Vagina (tissue), 2 donors: ENCODE results near the gene KCNQ2.

Experiments used
- POLR2A ChIP-seq, 2 donors: fragments of 450-650 bp; IDR thresholded peaks; one replicate each; pipeline ENCODE4 v1.6.1; 2017; ENCODE audit warnings: antibody characterized with exemption in 2 of 2, mild to moderate bottlenecking in 2 of 2, moderate library complexity in 2 of 2
- POLR2AphosphoS5 ChIP-seq, 2 donors: sonication (generic); formaldehyde crosslinking; IDR thresholded peaks; one replicate each; pipeline ENCODE4 v1.9.0; 2017; ENCODE audit warnings: antibody characterized with exemption in 2 of 2, mild to moderate bottlenecking in 2 of 2, low read depth in 1 of 2; ENCODE audit not compliant: insufficient read depth in 1 of 2

- TF ChIP-seq POLR2A (IDR thresholded peaks at IDR 0.05) (no peak), POLR2AphosphoS5 (IDR thresholded peaks at IDR 0.05; ENCODE audit: insufficient read depth in 1 of 2, low read depth in 1 of 2) (no peak)
These were observed 121.7 kb downstream of the KCNQ2 start for GRCh38 chr20:63350597-63351325.
